ENCODE data around the gene SRSF4.

DNA sequence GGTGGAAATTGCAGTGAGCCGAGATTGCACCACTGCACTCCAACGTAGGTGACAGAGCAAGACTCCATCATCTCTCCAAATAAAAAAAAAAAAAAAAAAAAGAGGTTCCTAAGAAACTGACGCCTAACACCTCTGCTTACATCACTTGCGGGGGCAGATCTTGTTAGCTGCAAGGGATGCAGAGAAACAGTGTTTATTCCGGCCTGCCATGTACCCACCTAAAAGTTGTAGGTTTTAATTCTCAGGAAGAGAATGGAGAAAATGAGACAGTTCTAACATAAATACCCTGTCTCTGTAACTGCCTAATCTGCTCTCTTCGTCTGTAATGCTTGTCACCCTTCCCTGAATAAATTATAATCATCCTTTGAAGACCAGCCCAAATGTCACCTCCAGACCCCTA, 9.0 kb upstream of the SRSF4 start:
- TF ChIP-seq, protein P1, sequence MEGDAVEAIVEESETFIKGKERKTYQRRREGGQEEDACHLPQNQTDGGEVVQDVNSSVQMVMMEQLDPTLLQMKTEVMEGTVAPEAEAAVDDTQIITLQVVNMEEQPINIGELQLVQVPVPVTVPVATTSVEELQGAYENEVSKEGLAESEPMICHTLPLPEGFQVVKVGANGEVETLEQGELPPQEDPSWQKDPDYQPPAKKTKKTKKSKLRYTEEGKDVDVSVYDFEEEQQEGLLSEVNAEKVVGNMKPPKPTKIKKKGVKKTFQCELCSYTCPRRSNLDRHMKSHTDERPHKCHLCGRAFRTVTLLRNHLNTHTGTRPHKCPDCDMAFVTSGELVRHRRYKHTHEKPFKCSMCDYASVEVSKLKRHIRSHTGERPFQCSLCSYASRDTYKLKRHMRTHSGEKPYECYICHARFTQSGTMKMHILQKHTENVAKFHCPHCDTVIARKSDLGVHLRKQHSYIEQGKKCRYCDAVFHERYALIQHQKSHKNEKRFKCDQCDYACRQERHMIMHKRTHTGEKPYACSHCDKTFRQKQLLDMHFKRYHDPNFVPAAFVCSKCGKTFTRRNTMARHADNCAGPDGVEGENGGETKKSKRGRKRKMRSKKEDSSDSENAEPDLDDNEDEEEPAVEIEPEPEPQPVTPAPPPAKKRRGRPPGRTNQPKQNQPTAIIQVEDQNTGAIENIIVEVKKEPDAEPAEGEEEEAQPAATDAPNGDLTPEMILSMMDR (IDR thresholded peaks at IDR 0.05) = no peak
- TF ChIP-seq POLR2A (IDR thresholded peaks at IDR 0.05) = no peak

Data from testis (tissue), 2 donors.